ENCODE data around the gene AP1S2. TPM values are rescaled to one million over a fixed set of nuclear protein-coding genes. Genes with fewer than 3 reads are reported as not detected.

AP1S2 gene
- total and polyA plus RNA-seq, 10 of the 15 experiments (the other 5 are each of a cell fraction or from before 2014, with no cell fraction given) = 25.6 to 105 (median 50.7) TPM

GRCh38 chrX:15882704-15883539 lies 28.3 kb upstream of the AP1S2 start (continued):
- no peak for TF ChIP-seq GABPA (IDR thresholded peaks at IDR 0.05; ENCODE audit: low read depth)
- no peak; the same call in 1 of the 2 replicates for TF ChIP-seq YY1 (IDR thresholded peaks at IDR 0.05; ENCODE audit: low read depth, low read length)
- peak; percentile 71 for TF ChIP-seq NR2C1 (IDR thresholded peaks at IDR 0.05)
- no peak for TF ChIP-seq SP1 (IDR thresholded peaks at IDR 0.05; ENCODE audit: low read depth, low read length)
- no peak for TF ChIP-seq CBFB (IDR thresholded peaks at IDR 0.05; ENCODE audit: low read depth)
- no peak for TF ChIP-seq ZNF24 (IDR thresholded peaks at IDR 0.05)
- peak in 1 of 2 experiments; percentile 64; a peak in 2 of 4 replicates for TF ChIP-seq BHLHE40 (IDR thresholded peaks at IDR 0.05; ENCODE audit: borderline replicate concordance in 1 of 2, low read depth in 2 of 2, low read length in 1 of 2)
- TF ChIP-seq RAD21 (IDR thresholded peaks at IDR 0.05; ENCODE audit: insufficient read depth, low read depth, low read length) = no peak
- no peak for TF ChIP-seq WRNIP1 (IDR thresholded peaks at IDR 0.05; ENCODE audit: borderline replicate concordance, low read depth, low read length)
- peak; percentile 49; the same call in 1 of the 2 replicates for TF ChIP-seq MTA2 (IDR thresholded peaks at IDR 0.05; ENCODE audit: low read depth)
- TF ChIP-seq MYC (IDR thresholded peaks at IDR 0.05; ENCODE audit: insufficient read depth, insufficient read length, insufficient replicate concordance, low read length, severe bottlenecking) = no peak
- no peak for TF ChIP-seq SREBF2 (IDR thresholded peaks at IDR 0.05; ENCODE audit: low read length)
- TF ChIP-seq RBBP5 (conservative IDR thresholded peaks at IDR 0.05) = no peak
- TF ChIP-seq IRF4 (IDR thresholded peaks at IDR 0.05; ENCODE audit: low read depth, low read length) = no peak
- no peak for TF ChIP-seq NFIC (IDR thresholded peaks at IDR 0.05; ENCODE audit: low read depth, low read length)
- TF ChIP-seq PAX8 (IDR thresholded peaks at IDR 0.05) = no peak
- TF ChIP-seq HDAC2 (IDR thresholded peaks at IDR 0.05) = no peak
- TF ChIP-seq CEBPB (IDR thresholded peaks at IDR 0.05; ENCODE audit: borderline replicate concordance in 1 of 2, low read depth in 2 of 2, low read length in 2 of 2) = no peak
- no peak for TF ChIP-seq TARDBP (IDR thresholded peaks at IDR 0.05; ENCODE audit: borderline replicate concordance)
- TF ChIP-seq YBX1 (IDR thresholded peaks at IDR 0.05) = no peak
- TF ChIP-seq SKIL (IDR thresholded peaks at IDR 0.05; ENCODE audit: low read depth, poor library complexity, severe bottlenecking) = peak; percentile 35
- peak; percentile 57 for TF ChIP-seq MEF2B (IDR thresholded peaks at IDR 0.05; ENCODE audit: partially characterized antibody, poor library complexity, severe bottlenecking)
- peak; percentile 83 for TF ChIP-seq RUNX3 (IDR thresholded peaks at IDR 0.05; ENCODE audit: low read length)
- no peak for TF ChIP-seq RCOR1 (conservative IDR thresholded peaks at IDR 0.05; ENCODE audit: low read depth, low read length)
- no peak for TF ChIP-seq FOXM1 (IDR thresholded peaks at IDR 0.05; ENCODE audit: low read depth, low read length)
- TF ChIP-seq NR2F1 (conservative IDR thresholded peaks at IDR 0.05) = peak; percentile 93
- no peak for TF ChIP-seq PML (IDR thresholded peaks at IDR 0.05; ENCODE audit: low read length)
- no peak for TF ChIP-seq SIN3A (IDR thresholded peaks at IDR 0.05; ENCODE audit: low read depth, low read length)
- TF ChIP-seq NKRF (conservative IDR thresholded peaks at IDR 0.05) = no peak
- TF ChIP-seq EZH2 (IDR thresholded peaks at IDR 0.05; ENCODE audit: borderline replicate concordance, control insufficient read depth, low read depth, low read length) = no peak
- TF ChIP-seq TCF12 (IDR thresholded peaks at IDR 0.05; ENCODE audit: low read depth, low read length) = no peak

Measured in GM12878 (cell line).